T follicular helper cell (primary cell): Measurements from ENCODE around the gene MYO9B.

ENCODE experiments used
- DNase-seq: peaks from one replicate; pipeline ENCODE4 v3.0.0-alpha.2; 2020; ENCODE audit warnings: low read depth
- total RNA-seq, 2 experiments: gene quantifications; one replicate each; lab custom pipeline; 2026; lab: John Stamatoyannopoulos, UW

MYO9B gene, protein sequence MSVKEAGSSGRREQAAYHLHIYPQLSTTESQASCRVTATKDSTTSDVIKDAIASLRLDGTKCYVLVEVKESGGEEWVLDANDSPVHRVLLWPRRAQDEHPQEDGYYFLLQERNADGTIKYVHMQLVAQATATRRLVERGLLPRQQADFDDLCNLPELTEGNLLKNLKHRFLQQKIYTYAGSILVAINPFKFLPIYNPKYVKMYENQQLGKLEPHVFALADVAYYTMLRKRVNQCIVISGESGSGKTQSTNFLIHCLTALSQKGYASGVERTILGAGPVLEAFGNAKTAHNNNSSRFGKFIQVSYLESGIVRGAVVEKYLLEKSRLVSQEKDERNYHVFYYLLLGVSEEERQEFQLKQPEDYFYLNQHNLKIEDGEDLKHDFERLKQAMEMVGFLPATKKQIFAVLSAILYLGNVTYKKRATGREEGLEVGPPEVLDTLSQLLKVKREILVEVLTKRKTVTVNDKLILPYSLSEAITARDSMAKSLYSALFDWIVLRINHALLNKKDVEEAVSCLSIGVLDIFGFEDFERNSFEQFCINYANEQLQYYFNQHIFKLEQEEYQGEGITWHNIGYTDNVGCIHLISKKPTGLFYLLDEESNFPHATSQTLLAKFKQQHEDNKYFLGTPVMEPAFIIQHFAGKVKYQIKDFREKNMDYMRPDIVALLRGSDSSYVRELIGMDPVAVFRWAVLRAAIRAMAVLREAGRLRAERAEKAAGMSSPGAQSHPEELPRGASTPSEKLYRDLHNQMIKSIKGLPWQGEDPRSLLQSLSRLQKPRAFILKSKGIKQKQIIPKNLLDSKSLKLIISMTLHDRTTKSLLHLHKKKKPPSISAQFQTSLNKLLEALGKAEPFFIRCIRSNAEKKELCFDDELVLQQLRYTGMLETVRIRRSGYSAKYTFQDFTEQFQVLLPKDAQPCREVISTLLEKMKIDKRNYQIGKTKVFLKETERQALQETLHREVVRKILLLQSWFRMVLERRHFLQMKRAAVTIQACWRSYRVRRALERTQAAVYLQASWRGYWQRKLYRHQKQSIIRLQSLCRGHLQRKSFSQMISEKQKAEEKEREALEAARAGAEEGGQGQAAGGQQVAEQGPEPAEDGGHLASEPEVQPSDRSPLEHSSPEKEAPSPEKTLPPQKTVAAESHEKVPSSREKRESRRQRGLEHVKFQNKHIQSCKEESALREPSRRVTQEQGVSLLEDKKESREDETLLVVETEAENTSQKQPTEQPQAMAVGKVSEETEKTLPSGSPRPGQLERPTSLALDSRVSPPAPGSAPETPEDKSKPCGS (N-terminal part only)
- total RNA-seq: 141 to 270 reads per million in 2 experiments

GRCh38 chr19:17075035-17075863 lies at the start of gene MYO9B, which contains the start of gene HAUS8:
TSS of gene MYO9B (plus strand) at chr19:17075777. CDS start at chr19:17101718, 25,941 bp downstream.
TSS of gene HAUS8 (minus strand) at chr19:17075452. CDS start at chr19:17075422, 30 bp downstream.
- DNase-seq: peak; percentile 100

- DNase-seq: no peak
Measured at GRCh38 chr19:17025991-17026658, 49.5 kb upstream of the MYO9B start.

- DNase-seq: no peak
Measured at GRCh38 chr19:17026706-17027534, 48.7 kb upstream of the MYO9B start, which contains the start of gene CPAMD8. TSS of gene CPAMD8 (minus strand) at chr19:17026810. CDS start at chr19:17026642, 168 bp downstream.

- no peak for DNase-seq
Measured at GRCh38 chr19:17027535-17027975, 48.0 kb upstream of the MYO9B start.

DNA sequence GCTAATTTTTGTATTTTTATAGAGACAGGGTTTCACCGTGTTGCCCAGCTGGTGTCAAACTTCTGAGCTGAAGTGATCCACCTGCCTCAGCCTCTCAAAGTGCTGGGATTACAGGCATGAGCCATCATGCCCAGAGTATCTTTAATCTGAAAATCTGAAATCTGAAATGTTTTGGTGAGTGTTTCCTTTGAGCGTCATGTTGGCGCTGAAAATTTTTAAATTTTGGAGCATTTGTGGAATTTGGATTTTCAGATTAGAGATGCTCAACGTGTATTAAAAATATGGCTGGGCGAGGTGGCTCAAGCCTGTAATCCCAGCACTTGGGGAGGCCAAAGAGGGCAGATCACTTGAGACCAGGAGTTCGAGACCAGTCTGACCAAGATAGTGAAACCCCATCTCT lies 43.8 kb upstream of the MYO9B start:
- DNase-seq: no peak

- no peak for DNase-seq
Measured at GRCh38 chr19:17035842-17036424, 39.6 kb upstream of the MYO9B start.

DNA sequence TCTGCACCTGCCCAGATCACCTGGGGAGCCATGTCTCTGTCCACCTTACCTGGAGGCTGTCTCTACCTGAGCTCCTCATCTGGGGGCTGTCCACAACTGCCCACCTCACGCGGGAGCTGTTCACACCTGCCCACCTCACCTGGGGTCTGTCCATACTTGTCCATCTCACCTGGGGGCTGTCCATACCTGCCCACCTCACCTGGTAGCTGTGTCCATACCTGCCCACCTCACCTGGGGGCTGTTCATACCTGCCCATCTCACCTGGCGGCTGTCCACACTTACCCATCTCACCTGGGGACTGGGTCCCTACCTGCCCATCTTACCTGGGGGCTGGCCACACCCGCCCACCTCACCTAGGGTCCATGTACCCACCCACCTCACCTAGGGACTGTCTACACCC lies 38.9 kb upstream of the MYO9B start:
- DNase-seq: no peak

- no peak for DNase-seq
Measured at GRCh38 chr19:17037184-17037583, 38.4 kb upstream of the MYO9B start.

- DNase-seq: no peak
Measured at GRCh38 chr19:17037966-17038500, 37.5 kb upstream of the MYO9B start.

DNA sequence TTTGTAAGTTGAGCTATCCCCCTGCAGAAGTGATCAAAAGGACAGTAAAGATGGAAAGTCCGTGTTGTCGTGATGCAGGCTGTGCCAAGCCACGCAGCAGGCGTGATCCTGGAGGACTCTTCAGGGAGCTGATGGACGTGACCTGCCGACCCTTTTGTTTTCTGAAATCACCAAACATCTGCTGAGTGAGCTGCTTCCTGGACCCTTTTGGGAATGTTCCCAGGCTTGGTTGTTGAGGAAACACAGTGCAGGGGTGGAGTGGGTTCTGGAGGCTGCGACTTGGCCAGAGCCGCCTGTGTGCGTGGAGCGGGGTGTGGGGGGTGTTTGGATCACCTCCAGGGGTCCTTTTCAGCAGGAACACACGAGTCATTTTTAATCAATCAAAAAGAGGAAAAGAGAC lies 33.6 kb upstream of the MYO9B start:
- DNase-seq: no peak

DNA sequence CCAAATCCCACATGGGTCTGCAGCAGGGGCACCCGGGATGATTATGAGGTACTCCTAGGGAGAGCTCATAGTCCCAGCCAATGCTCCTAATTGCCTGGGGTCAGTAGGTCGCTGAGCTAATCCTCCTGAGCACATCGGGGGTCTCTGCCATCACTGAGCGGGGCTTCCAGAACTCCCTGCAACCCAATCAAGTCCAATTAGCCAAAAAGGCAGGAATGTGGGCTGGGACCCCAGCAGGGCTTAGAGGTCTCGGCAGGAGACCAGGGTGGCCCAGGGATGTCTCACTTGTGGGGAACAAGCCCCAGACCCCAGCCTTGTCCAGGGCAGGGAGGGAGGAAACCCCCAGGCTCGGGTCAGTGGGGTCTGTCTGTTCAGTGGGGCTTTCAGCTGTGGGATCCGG lies 31.8 kb upstream of the MYO9B start:
- no peak for DNase-seq

DNA sequence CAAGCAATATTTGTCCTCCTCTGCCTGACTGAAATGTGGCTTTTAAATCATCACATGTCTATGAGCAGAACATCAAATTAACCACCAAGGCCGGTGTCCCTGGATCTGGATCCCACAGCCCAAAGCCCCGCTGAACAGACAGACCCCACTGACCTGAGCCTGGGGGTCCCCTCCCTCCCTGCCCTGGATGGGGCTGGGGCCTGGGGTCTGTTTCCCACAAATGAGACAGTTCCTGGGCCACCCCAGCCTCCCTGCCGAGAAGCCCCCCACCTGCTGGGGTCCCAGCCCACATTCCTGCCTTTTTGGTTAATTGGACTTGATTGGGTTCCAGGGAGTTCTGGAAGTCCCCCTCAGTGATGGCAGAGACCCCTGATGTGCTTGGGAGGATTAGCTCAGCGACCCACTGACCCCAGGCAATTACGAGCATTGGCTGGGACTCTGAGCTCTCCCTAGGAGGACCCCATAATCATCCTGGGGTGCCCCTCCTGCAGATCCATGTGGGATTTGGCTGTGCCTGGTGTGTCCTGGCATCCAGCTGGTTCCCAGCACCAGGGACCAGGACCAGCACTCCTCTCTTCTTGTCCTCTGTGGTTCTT lies 29.6 kb upstream of the MYO9B start:
- no peak for DNase-seq

DNA sequence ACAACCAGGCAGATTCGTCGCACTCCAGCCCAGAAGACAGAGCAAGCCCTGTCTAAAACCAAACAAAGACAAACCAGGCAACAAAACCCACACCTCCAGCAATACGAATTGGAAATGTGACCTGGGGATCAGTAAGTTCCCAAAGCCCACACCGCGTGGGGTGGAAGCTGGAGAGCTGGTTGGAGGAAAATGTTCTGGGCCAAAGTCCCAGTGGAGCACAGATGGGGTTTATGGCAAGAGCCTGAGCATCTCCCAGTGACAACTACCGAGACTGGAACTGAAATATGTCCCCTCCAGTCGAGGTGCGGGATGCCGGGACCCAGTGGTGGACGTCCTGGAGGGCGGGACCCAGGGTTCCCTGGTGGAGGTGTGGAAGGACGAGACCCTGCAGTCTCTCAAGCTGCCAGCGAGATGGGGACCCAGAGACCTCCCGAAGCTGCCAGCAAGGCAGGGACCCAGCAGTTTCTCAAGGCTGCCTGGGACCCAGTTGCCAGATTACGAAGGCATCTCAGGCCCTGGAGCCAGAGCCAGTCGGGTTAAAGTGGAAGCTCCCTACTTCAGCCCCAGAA lies 26.6 kb upstream of the MYO9B start:
- no peak for DNase-seq

DNA sequence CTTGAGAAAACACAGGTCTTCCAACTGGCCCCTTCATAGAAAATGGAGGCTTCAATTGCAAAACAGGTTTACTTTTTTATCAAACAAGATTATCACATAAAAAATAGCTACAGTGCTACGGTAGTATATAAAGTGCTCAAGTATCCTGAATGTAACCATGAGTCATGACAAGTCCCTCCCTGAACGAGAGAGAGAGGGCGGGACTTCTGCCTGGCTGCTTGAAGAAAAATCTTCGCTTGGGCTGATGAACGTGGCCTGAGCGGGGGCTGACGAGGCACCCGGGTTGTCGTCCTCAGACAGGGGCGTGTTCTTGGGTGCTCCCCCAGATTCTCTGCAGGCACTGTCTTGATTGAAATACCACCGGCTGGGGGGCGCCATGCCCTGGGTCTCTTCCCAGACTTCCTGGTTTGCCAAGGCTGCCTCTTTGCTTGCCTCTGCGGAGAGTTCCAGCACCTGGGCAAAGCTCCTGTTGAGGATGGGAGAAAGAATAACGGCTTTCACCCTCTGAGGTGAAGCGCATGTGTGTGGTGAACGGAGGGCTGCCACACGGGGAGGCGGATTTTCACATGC lies 25.8 kb upstream of the MYO9B start:
- no peak for DNase-seq

GRCh38 chr19:17052439-17052838 lies 23.1 kb upstream of the MYO9B start:
- DNase-seq: peak; percentile 9

GRCh38 chr19:17054746-17055145 lies 20.8 kb upstream of the MYO9B start:
- DNase-seq: no peak

GRCh38 chr19:17055636-17056035 lies 19.9 kb upstream of the MYO9B start:
- no peak for DNase-seq

- no peak for DNase-seq
Measured at GRCh38 chr19:17058236-17058635, 17.3 kb upstream of the MYO9B start.
